Activated CD8-positive, alpha-beta memory T cell treated with anti-CD3 and anti-CD28 coated beads for 36 hours (primary cell): ENCODE data around the gene BRIP1. TPM values are rescaled to one million over a fixed set of nuclear protein-coding genes. Genes with fewer than 3 reads are reported as not detected.
"Not testable (repeated sequence)": the region's sequence is repeated elsewhere in the genome, so short reads cannot be mapped to it uniquely, and the experiment has no call there.

ENCODE experiments used
- CTCF ChIA-PET: fragments of 350-600 bp; sonication (Branson Sonifier 250); formaldehyde crosslinking; loops from one replicate; lab custom pipeline; 2021; ENCODE audit warnings: antibody characterized with exemption; lab: Charles Lee
- POLR2A ChIA-PET: fragments of 350-600 bp; sonication (Branson Sonifier 250); formaldehyde crosslinking; loops from one replicate; lab custom pipeline; 2021; ENCODE audit warnings: antibody characterized with exemption; lab: Charles Lee
- total RNA-seq, 2 experiments: library from RNA; stranded (reverse); gene quantifications; one replicate each; pipeline ENCODE4 v1.2.3, GENCODE V29; 2021

Gene BRIP1
- total RNA-seq, 2 experiments from 2014 or later, result 15.5 to 16.2 TPM

- CTCF ChIA-PET, result no interaction called here
- POLR2A ChIA-PET, result no interaction called here
These were observed 113.4 kb downstream of the BRIP1 start for GRCh38 chr17:61749823-61750404.

- CTCF ChIA-PET, result no interaction called here
- POLR2A ChIA-PET, result no interaction called here
These were observed 116.9 kb downstream of the BRIP1 start for GRCh38 chr17:61746248-61746985.

DNA sequence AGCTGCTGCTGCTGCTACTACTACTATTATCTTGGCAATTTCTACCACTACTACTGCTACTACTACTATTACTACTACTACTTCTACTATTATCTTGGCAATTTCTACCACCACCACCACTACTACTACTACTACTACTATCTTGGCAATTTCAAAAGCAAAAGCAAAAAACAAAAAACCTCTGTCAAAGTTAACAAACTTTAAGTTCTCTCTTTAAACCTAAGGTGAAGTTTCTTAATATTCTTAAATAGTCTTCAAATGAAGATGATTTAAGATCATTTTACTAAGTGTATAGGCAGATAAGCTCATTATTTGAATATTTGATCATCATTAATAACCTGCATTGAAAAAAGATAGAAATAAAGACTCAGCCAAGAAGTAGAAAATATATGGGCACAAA, 118.5 kb downstream of the BRIP1 start:
- ChIA-PET POLR2A (no interaction called here), CTCF (no interaction called here)

- ChIA-PET CTCF (no interaction called here), POLR2A (no interaction called here)
These were observed 119.1 kb downstream of the BRIP1 start for GRCh38 chr17:61744252-61744651.

GRCh38 chr17:61743766-61744165, 119.6 kb downstream of the BRIP1 start:
- POLR2A ChIA-PET, result no interaction called here
- CTCF ChIA-PET, result no interaction called here

DNA sequence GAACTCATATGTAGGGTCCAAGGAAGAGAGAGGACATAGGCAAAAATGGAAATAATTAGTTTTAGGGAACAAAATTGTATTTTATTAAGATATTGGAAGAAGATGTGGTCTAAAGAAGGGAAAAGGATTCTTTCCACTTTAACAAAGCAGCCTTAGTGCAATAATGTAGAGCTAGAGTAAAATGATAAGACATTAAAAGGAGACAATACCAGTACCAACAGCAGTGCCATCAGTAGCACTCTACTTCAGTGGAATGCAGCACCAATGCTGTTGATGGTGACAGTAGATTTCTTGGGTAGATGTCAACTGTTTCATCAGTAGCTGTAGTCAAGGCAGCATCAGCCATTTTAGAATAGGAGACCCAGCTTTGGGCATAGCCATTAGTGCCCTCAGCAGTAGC, 124.3 kb downstream of the BRIP1 start:
- ChIA-PET CTCF (no interaction called here), POLR2A (no interaction called here)

DNA sequence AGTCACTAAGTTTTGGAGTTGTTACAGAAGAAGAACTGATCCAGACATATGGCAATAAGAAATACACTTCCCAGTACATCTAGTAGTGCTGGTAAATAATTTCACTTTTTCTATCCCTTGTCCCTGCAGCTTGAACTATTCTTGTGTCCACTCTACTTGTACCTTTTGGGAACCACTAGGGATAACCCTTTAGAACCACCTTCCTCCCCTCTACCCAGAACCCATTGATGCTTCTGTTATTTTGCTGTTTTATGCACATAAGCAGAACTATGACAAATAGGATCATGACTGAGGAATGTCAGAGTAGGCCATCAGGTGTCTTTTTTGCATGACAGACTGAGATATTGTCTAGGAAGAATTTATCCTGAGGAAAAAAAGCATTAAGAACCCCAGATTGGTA, 125.1 kb downstream of the BRIP1 start:
- ChIA-PET POLR2A (no interaction called here), CTCF (no interaction called here)

DNA sequence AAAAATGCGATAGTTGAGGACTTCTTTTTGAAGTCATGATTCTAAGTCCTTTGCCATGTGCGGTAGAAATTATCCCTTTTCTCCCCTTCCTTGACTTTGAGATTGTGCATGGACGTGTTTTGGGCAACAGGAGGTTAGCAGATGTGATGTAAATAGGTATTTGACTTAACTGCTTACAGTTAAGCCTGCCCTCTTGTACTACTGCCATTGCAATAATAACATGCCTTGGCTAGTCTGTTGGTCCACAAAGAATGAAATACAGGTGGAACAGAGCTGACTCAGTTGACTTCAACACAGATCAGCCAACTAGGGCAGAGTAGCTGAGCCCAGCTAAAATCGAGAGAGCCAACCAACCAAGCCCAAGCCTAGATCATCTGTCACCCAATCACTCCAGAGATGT, 125.5 kb downstream of the BRIP1 start:
- ChIA-PET CTCF (no interaction called here), POLR2A (no interaction called here)

- ChIA-PET POLR2A (no interaction called here), CTCF (no interaction called here)
These were observed 126.9 kb downstream of the BRIP1 start for GRCh38 chr17:61736438-61736837.

- CTCF ChIA-PET, result no interaction called here
- POLR2A ChIA-PET, result no interaction called here
These were observed 127.5 kb downstream of the BRIP1 start for GRCh38 chr17:61735807-61736206.

GRCh38 chr17:61734466-61734865, 128.9 kb downstream of the BRIP1 start:
- ChIA-PET POLR2A (no interaction called here), CTCF (no interaction called here)

GRCh38 chr17:61734012-61734411, 129.3 kb downstream of the BRIP1 start:
- CTCF ChIA-PET, result no interaction called here

DNA sequence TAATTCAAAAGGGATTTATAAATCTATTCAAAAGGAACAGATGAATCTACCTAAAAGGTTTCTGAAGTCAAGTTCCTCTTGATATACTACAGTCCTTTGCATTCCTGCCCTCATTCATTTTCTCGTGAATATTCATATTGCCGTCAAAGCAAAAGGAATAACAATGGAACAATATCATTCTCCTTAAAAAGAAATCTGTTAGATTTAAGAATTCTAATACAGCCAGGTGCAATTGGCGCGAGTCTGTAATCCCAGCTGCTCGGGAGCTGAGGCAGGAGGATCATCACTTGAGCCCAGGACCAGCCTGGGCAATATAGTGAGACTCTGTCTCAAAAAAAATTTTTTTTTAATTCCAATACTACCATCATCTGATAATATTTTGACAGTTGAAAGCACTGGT, 130.3 kb downstream of the BRIP1 start:
- ChIA-PET CTCF (no interaction called here), POLR2A (no interaction called here)

More at GRCh38 chr17:61734012-61734411, 129.3 kb downstream of the BRIP1 start:
- POLR2A ChIA-PET, result no interaction called here

- POLR2A ChIA-PET, result no interaction called here
- CTCF ChIA-PET, result no interaction called here
These were observed 131.2 kb downstream of the BRIP1 start for GRCh38 chr17:61732169-61732568.

- ChIA-PET CTCF (no interaction called here), POLR2A (no interaction called here)
These were observed 132.0 kb downstream of the BRIP1 start for GRCh38 chr17:61731330-61731729.

DNA sequence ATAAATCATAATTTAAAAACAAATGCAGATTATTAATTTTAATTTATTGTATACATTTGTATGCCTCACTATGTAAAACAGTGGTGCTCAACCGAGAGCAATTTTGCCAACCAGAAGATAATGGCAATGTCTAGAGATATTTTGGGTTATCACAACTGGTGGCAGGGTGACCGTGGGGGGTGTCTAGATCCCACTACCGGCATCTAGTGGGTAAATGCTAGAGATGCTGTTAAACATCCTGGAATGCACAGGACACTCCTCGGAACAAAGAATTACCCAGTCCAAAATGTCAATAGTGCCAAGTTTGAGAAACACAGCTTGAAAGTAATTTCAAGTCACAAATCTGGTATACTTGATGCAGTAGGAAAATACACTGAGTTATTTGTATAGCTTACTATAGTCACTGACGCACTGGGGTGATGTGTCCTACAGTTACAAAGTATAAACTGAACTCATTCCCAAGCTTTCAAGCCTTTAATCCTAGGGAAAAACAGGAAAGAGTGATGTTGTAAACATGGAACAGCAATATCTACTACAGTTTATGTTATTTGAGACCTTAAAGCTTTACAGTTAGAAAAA, 133.5 kb downstream of the BRIP1 start:
- ChIA-PET POLR2A (no interaction called here), CTCF (no interaction called here)

DNA sequence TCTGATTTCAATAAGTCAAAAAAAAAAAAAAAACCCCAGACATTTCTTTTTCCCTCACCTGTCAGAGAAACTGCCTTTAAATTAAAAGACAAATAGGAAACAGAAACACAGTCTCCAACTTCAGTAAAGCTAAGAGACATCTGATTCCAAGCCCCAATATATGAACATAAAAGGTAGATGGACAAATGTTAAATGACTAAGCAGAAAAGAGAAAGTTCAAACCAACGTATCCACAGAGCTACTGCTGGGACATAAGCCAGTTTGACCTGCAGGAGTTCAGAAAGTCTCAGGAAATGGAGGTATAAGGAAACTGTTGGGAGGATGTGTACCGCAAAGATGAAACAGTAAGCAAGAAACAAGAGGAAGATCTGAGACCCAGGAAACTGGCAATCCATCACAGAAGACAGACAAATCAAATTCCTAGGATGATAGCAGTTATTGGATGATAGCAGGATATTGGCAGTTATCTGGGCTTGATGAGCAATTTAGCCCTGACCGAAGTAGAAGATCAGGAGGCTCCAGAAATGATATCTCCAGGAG, 135.0 kb downstream of the BRIP1 start:
- ChIA-PET CTCF (no interaction called here), POLR2A (no interaction called here)

DNA sequence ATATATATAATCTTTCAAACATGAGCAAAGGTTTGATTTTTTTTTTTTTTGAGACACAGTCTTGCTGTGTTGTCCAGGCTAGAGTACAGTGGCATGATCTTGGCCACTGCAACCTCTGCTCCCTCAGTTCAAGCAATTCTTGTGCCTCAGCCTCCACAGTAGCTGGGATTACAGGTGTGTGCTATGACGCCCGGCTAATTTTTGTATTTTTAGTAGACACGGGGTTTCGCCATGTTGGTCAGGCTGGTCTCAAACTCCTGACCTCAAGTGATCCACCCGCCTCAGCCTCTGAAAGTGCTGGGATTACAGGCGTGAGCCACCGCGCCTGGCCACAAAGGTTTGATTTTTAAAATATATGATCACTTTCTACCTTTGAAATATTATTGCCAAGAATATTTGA, 135.5 kb downstream of the BRIP1 start:
- POLR2A ChIA-PET, CTCF ChIA-PET: not testable (repeated sequence)

DNA sequence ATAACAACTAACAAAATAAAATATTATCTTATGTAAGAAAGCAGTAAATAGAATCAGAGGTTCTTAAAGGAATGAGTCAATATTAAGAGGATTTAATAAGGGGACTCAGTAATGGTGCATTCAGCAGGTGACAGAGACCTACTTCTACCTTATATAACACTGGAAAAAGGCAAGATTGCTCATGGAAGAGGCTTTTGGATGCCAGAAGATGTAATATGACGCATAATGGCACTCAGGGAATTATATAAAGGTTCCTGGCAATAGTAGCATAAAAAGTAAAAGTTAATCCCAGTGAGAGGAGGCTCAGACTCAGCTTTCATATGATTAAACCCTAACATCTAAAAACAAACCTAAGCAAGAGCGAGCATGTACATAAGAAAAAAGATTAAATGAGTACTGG, 136.4 kb downstream of the BRIP1 start:
- POLR2A ChIA-PET, result no interaction called here
- CTCF ChIA-PET, result no interaction called here

- ChIA-PET POLR2A (interaction anchor here (0.6 kb wide), 1 partner anchor 105 kb away, joined by 7 read pairs; no protein-coding TSS in a partner anchor), CTCF (no interaction called here)
These were observed 138.6 kb downstream of the BRIP1 start for GRCh38 chr17:61724777-61725176.

- POLR2A ChIA-PET, result no interaction called here
- CTCF ChIA-PET, result no interaction called here
These were observed 139.4 kb downstream of the BRIP1 start for GRCh38 chr17:61723914-61724313.
